ENCODE measurements around the gene SCYGR7. TPM values are rescaled to one million over a fixed set of nuclear protein-coding genes. Genes with fewer than 3 reads are reported as not detected.

Gene SCYGR7
- not detected for total RNA-seq
- not detected for polyA plus RNA-seq (2013, experiment 1 of 2)
- not detected for polyA plus RNA-seq (2013, experiment 2 of 2)
- long read RNA-seq, experiment 1: 0 reads
- long read RNA-seq, experiment 2: 0 reads
- long read RNA-seq, experiment 3: 0 reads
- long read RNA-seq, experiment 4: 0 reads

GRCh38 chr2:227728035-227728434 is at the start of gene SCYGR7:
Gene SCYGR7 (plus strand): TSS chr2:227728335. CDS start chr2:227728335, 0 bp downstream.
- Mint-ChIP-seq H3K9me3 (no peaks in the 10 kb centered on the region), H3K4me1 (no peaks in the 10 kb centered on the region), H3K27ac (no peak within 1 kb of the TSS), H3K36me3 (ENCODE audit: low read depth) (no peaks in the 10 kb centered on the region), H3K4me3 (no peak within 1 kb of the TSS), H3K27me3 (ENCODE audit: insufficient read depth) (no peaks in the 10 kb centered on the region)
- WGBS, 2 experiments (ENCODE audit: insufficient coverage in 1 of 2, insufficient read length in 1 of 2): 92% methylated on average over 4 of the region's 5 CpGs; no CpG with 5 or more reads in 1 of the 2 experiments
- Histone ChIP-seq H3K27ac (ENCODE audit: low read depth, low read length) (no peak within 1 kb of the TSS), H3K27me3 (ENCODE audit: control insufficient read depth, insufficient read depth, low read length, poor library complexity, severe bottlenecking) (no peaks in the 10 kb centered on the region), H3K36me3 (ENCODE audit: control insufficient read depth, insufficient read depth, low read length) (no peaks in the 10 kb centered on the region), H3K4me1 (ENCODE audit: control insufficient read depth, insufficient read depth, low read length) (no peaks in the 10 kb centered on the region), H3K9ac (ENCODE audit: extremely low read depth, low read length, poor library complexity, severe bottlenecking) (no peak within 1 kb of the TSS), H3K4me3 (ENCODE audit: low read length) (no peak within 1 kb of the TSS), H3K9me3 (ENCODE audit: control insufficient read depth, low read length) (no peaks in the 10 kb centered on the region)
- no peak for TF ChIP-seq CTCF (conservative IDR thresholded peaks at IDR 0.05)
- no peak for DNase-seq

GRCh38 chr2:227684258-227684657 is 43.9 kb upstream of the SCYGR7 start:
- no peak for DNase-seq
- H3K27ac Mint-ChIP-seq: no peak overlapping the region
- no peak overlapping the region for H3K27ac ChIP-seq (ENCODE audit: low read depth, low read length)
- no peaks in the 10 kb centered on the region for H3K27me3 ChIP-seq (ENCODE audit: control insufficient read depth, insufficient read depth, low read length, poor library complexity, severe bottlenecking)
- H3K4me3 ChIP-seq (ENCODE audit: low read length): no peak overlapping the region
- no peaks in the 10 kb centered on the region for H3K36me3 ChIP-seq (ENCODE audit: control insufficient read depth, insufficient read depth, low read length)
- no peaks in the 10 kb centered on the region for H3K27me3 Mint-ChIP-seq (ENCODE audit: insufficient read depth)
- no peak overlapping the region for H3K9ac ChIP-seq (ENCODE audit: extremely low read depth, low read length, poor library complexity, severe bottlenecking)
- 86 to 91% methylated on average over 5 of the region's 5 CpGs for WGBS, 2 experiments (ENCODE audit: insufficient coverage in 1 of 2, insufficient read length in 1 of 2)
- H3K4me3 Mint-ChIP-seq: no peak overlapping the region
- no peak for TF ChIP-seq CTCF (conservative IDR thresholded peaks at IDR 0.05)
- H3K4me1 Mint-ChIP-seq: peaks cover under 1% of the 10 kb centered on the region
- H3K9me3 ChIP-seq (ENCODE audit: control insufficient read depth, low read length): no peaks in the 10 kb centered on the region
- no peaks in the 10 kb centered on the region for H3K9me3 Mint-ChIP-seq
- H3K36me3 Mint-ChIP-seq (ENCODE audit: low read depth): no peaks in the 10 kb centered on the region
- peaks cover 3% of the 10 kb centered on the region for H3K4me1 ChIP-seq (ENCODE audit: control insufficient read depth, insufficient read depth, low read length)

GRCh38 chr2:227687189-227687588 is 40.9 kb upstream of the SCYGR7 start:
- H3K9me3 ChIP-seq (ENCODE audit: control insufficient read depth, low read length): no peaks in the 10 kb centered on the region
- WGBS, 2 experiments (ENCODE audit: insufficient coverage in 1 of 2, insufficient read length in 1 of 2): 95% methylated on average over 3 of the region's 3 CpGs; no CpG with 5 or more reads in 1 of the 2 experiments
- Mint-ChIP-seq H3K4me3 (no peak overlapping the region), H3K27me3 (ENCODE audit: insufficient read depth) (no peaks in the 10 kb centered on the region), H3K27ac (no peak overlapping the region), H3K36me3 (ENCODE audit: low read depth) (no peaks in the 10 kb centered on the region), H3K4me1 (peaks cover 4% of the 10 kb centered on the region), H3K9me3 (no peaks in the 10 kb centered on the region)
- no peak overlapping the region for H3K4me3 ChIP-seq (ENCODE audit: low read length)
- peaks cover 3% of the 10 kb centered on the region for H3K4me1 ChIP-seq (ENCODE audit: control insufficient read depth, insufficient read depth, low read length)
- H3K36me3 ChIP-seq (ENCODE audit: control insufficient read depth, insufficient read depth, low read length): no peaks in the 10 kb centered on the region
- no peak overlapping the region for H3K9ac ChIP-seq (ENCODE audit: extremely low read depth, low read length, poor library complexity, severe bottlenecking)
- no peak overlapping the region for H3K27ac ChIP-seq (ENCODE audit: low read depth, low read length)
- no peak for DNase-seq
- no peaks in the 10 kb centered on the region for H3K27me3 ChIP-seq (ENCODE audit: control insufficient read depth, insufficient read depth, low read length, poor library complexity, severe bottlenecking)
- TF ChIP-seq CTCF (conservative IDR thresholded peaks at IDR 0.05): no peak
